ENCODE results near the gene CDK14. TPM values are rescaled to one million over a fixed set of nuclear protein-coding genes. Genes with fewer than 3 reads are reported as not detected.
A peak's percentile ranks its signal among the peaks of the same experiment; 100 is the strongest.

The CDK14 gene
- polyA plus RNA-seq, 3 donors = 28.6 to 35.1 (median 33.7) TPM

GRCh38 chr7:90994121-90994520, 398.0 kb downstream of the CDK14 start:
- no peak for DNase-seq (ENCODE audit: extremely low read depth in 1 of 11, low read depth in 9 of 11, low spot score in 4 of 11)

DNA sequence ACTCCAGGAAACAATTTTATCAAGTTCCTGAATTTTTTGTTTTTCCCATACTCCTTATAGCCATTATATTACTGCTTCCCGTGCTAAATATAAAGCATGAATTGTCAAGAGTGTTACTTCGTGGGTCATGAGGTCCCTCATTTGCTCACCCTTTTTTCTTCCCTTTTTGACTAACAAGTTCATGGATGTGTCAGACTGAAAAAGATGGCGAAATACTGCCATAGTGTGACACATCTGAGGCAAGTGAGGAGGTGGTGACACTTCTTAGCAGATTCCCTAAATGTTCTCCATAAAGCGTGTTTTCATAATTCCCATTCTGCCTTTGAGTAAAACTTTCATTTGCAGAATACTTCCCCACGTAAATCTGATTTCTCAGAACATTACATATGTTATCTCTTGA, 398.5 kb downstream of the CDK14 start:
- no peak for DNase-seq (ENCODE audit: extremely low read depth in 1 of 11, low read depth in 9 of 11, low spot score in 4 of 11)

- DNase-seq (ENCODE audit: extremely low read depth in 1 of 11, low read depth in 9 of 11, low spot score in 4 of 11) = no peak
Observed at GRCh38 chr7:90995996-90996395, 399.9 kb downstream of the CDK14 start.

- peak in 2 of 11 donors; percentile 0 to 4 for DNase-seq (ENCODE audit: extremely low read depth in 1 of 11, low read depth in 9 of 11, low spot score in 4 of 11)
Observed at GRCh38 chr7:90999989-91000979, 404.2 kb downstream of the CDK14 start.

DNA sequence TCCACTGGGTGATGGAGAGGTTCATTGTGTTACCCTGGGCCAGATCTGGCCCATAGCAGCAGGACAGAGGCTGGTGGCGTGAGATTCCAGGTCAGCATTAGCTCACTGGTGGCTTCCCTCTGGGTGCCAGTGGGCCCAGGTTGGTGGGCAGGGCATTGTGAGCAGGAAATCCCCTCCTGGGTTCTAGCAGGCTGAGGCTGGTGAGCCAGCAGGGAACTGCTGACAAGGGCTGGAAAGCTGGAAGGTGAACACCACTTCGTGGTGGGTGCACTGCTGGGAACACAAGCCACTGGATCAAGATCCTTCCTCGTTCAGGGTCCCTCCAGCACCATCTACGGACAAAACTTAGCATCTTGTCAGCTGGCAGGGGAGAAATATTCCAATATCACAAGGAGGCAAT, 408.9 kb downstream of the CDK14 start:
- DNase-seq (ENCODE audit: extremely low read depth in 1 of 11, low read depth in 9 of 11, low spot score in 4 of 11) = no peak

- DNase-seq (ENCODE audit: extremely low read depth in 1 of 11, low read depth in 9 of 11, low spot score in 4 of 11) = no peak
Observed at GRCh38 chr7:91005841-91006240, 409.7 kb downstream of the CDK14 start.

DNA sequence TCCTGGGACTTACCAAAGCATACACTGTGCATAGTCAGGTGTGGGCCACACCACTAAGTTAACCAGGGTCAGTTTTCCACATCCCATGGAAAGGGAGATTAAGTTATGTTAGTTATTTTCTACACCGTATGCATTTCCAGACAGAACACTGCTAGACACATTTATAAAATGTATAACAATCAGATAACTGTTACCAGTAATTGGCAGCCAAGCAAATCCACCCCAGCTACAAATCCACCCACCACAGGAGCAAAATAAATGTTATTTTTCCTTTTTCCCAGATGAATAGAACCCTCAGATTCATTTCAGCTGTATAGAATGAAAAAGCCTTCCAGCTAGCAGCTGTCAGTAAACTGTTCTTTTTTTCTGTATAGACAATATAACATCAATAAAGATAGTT, 411.2 kb downstream of the CDK14 start:
- DNase-seq (ENCODE audit: extremely low read depth in 1 of 11, low read depth in 9 of 11, low spot score in 4 of 11) = no peak

GRCh38 chr7:91013078-91013477, 417.0 kb downstream of the CDK14 start:
- DNase-seq (ENCODE audit: extremely low read depth in 1 of 11, low read depth in 9 of 11, low spot score in 4 of 11) = no peak

GRCh38 chr7:91019686-91020385, 423.7 kb downstream of the CDK14 start:
- no peak for DNase-seq (ENCODE audit: extremely low read depth in 1 of 11, low read depth in 9 of 11, low spot score in 4 of 11)

- DNase-seq (ENCODE audit: extremely low read depth in 1 of 11, low read depth in 9 of 11, low spot score in 4 of 11) = no peak
Observed at GRCh38 chr7:91020636-91021385, 424.7 kb downstream of the CDK14 start.

- no peak for DNase-seq (ENCODE audit: extremely low read depth in 1 of 11, low read depth in 9 of 11, low spot score in 4 of 11)
Observed at GRCh38 chr7:91021956-91022355, 425.8 kb downstream of the CDK14 start.

- no peak for DNase-seq (ENCODE audit: extremely low read depth in 1 of 11, low read depth in 9 of 11, low spot score in 4 of 11)
Observed at GRCh38 chr7:91025906-91026390, 429.8 kb downstream of the CDK14 start.

DNA sequence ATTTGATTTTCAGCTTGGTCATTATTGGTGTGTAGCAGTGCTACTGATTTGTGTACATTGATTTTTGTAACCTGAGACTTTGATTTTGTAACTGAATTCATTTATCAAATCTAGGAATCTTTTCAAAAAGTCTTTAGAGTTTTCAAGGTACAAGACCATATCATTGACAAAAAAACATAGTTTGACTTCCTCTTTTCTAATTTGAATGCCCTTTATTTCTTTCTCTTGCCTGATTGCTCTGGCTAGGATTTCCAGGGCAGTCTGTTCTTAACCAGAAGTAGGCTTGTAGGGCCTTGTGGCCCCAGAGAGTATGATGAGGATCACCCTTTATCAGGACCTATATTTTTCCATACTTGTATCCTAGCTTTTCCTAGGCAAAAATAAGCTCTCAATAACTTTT, 433.6 kb downstream of the CDK14 start:
- no peak for DNase-seq (ENCODE audit: extremely low read depth in 1 of 11, low read depth in 9 of 11, low spot score in 4 of 11)

DNA sequence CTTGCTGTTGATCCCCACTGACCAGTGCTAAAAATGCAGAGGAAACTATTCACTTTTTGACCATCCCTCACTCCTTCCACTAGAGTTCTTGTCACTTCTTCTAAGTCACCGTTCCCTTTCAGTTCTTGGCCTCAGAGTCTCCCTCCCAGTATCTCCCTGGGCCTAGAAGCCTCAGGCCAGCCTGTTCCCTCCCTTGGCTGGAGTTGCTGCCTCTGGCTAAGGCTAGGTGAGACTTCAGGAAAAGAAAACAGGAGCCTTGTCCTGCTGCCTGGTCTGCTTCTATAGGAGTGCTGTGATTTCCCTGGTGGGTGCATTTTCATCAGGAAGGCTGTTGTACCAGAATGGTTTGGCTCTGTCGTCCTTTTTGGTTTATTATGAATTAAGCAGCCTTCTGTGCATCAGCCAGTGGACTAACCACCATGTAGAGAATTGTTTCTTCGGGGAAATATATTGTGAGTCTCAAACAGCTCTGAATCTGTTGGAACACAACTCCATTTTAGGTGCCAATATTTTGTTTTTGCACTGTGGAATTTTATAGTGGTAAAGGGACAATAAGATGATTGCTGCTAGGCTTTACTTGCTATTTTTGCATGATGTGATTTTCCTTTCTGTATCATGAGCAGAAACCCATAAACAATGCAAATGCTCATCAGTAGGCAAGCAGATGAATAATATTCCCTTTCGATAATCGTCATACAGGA, 434.7 kb downstream of the CDK14 start:
- DNase-seq (ENCODE audit: extremely low read depth in 1 of 11, low read depth in 9 of 11, low spot score in 4 of 11) = no peak

DNA sequence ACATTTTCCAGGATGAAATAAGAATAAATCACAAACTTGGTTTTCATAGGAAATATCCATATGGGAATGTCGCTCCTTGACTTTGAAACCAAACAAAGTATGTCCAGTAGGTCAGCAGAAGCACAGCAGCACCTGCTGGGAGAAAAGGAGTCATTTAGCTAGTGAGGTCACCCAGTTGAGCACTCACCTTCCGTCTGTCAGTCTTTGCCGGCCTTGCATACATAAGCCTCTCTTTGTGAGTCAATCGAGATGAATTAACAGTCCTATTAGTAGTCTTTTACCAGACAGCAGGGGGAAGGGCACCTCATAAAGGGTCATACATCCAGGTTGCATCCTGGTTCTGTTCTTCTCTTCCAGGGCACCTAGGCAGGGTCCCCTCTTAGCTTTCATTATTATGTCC, 435.6 kb downstream of the CDK14 start:
- no peak for DNase-seq (ENCODE audit: extremely low read depth in 1 of 11, low read depth in 9 of 11, low spot score in 4 of 11)

DNA sequence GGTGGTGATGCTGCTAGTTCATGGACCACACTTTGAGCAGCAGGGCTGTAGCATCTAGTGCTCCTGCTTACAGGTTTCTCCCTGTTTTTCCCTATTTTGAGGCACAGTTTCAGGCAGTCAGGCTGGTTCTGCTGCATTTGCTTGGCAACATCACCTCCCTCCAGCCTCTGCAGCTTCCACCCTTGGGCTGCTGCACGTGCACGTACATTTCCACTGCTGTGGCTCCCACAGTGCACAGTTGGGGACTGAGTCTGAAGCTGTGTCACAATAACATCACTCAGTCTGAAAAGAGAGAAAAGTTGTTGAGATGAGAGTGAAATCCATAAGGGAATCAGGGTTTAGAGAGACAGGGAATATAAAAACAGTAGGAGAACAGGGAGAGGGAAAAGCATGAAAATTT, 437.5 kb downstream of the CDK14 start:
- DNase-seq (ENCODE audit: extremely low read depth in 1 of 11, low read depth in 9 of 11, low spot score in 4 of 11) = no peak

GRCh38 chr7:91034459-91035368, 438.6 kb downstream of the CDK14 start:
- peak in 6 of 11 donors; percentile 29 to 56 (median 37) for DNase-seq (ENCODE audit: extremely low read depth in 1 of 11, low read depth in 9 of 11, low spot score in 4 of 11)

GRCh38 chr7:91039033-91039432, 442.9 kb downstream of the CDK14 start:
- DNase-seq (ENCODE audit: extremely low read depth in 1 of 11, low read depth in 9 of 11, low spot score in 4 of 11) = no peak
